Testis (tissue), 2 donors: ENCODE results near the gene LSP1.

Source experiments
- CTCF ChIP-seq, 3 experiments: fragments of 450-650 bp in 2 of 3; fragments of 200-600 bp in 1 of 3; sonication (generic) in 1 of 3; IDR thresholded peaks; one replicate each; pipeline ENCODE4 v1.5.1; 2016 to 2019; ENCODE audit warnings: antibody characterized with exemption in 3 of 3, mild to moderate bottlenecking in 2 of 3, moderate library complexity in 1 of 3
- POLR2A ChIP-seq: fragments of 450-650 bp; IDR thresholded peaks from one replicate; pipeline ENCODE4 v1.6.1; 2017; ENCODE audit warnings: antibody characterized with exemption, mild to moderate bottlenecking, moderate library complexity

- TF ChIP-seq CTCF (IDR thresholded peaks at IDR 0.05) (no peak), POLR2A (no peak)
Observed at GRCh38 chr11:1847926-1848639, 4.8 kb upstream of the LSP1 start.
